ENCODE data around the gene DNAJC6. TPM values are rescaled to one million over a fixed set of nuclear protein-coding genes. Genes with fewer than 3 reads are reported as not detected.

Gene DNAJC6
- polyA plus RNA-seq, 12 donors, result 0.50 to 2.6 (median 1.1) TPM; not detected in 1

GRCh38 chr1:65292861-65293593 is 16.3 kb upstream of the DNAJC6 start:
- DNase-seq, result no peak

GRCh38 chr1:65297706-65298105 is 11.6 kb upstream of the DNAJC6 start:
- DNase-seq, result no peak

- no peak for DNase-seq
Measured at GRCh38 chr1:65299328-65299727, 10.0 kb upstream of the DNAJC6 start.

- no peak for DNase-seq
Measured at GRCh38 chr1:65308781-65309303, 501 bp upstream of the DNAJC6 start.

GRCh38 chr1:65310078-65310587 is 790 bp downstream of the DNAJC6 start:
- no peak for DNase-seq

- no peak for DNase-seq
Measured at GRCh38 chr1:65311760-65312159, 2.4 kb downstream of the DNAJC6 start.

GRCh38 chr1:65316233-65316632 is 6.9 kb downstream of the DNAJC6 start:
- no peak for DNase-seq

- DNase-seq, result no peak
Measured at GRCh38 chr1:65317866-65318653, 8.7 kb downstream of the DNAJC6 start.

- DNase-seq, result no peak
Measured at GRCh38 chr1:65319141-65319540, 9.8 kb downstream of the DNAJC6 start.

- DNase-seq, result no peak
Measured at GRCh38 chr1:65319754-65320153, 10.4 kb downstream of the DNAJC6 start.

- DNase-seq, result no peak
Measured at GRCh38 chr1:65321879-65322278, 12.5 kb downstream of the DNAJC6 start.

GRCh38 chr1:65323246-65323645 is 13.9 kb downstream of the DNAJC6 start:
- no peak for DNase-seq

GRCh38 chr1:65330021-65330420 is 20.7 kb downstream of the DNAJC6 start:
- no peak for DNase-seq

- no peak for DNase-seq
Measured at GRCh38 chr1:65330822-65331221, 21.5 kb downstream of the DNAJC6 start.

GRCh38 chr1:65332821-65333220 is 23.5 kb downstream of the DNAJC6 start:
- no peak for DNase-seq

GRCh38 chr1:65334081-65334480 is 24.7 kb downstream of the DNAJC6 start:
- DNase-seq, result no peak

- peak; percentile 4 for DNase-seq
Measured at GRCh38 chr1:65339866-65340468, 30.6 kb downstream of the DNAJC6 start.

GRCh38 chr1:65341381-65341780 is 32.0 kb downstream of the DNAJC6 start:
- DNase-seq, result no peak

GRCh38 chr1:65343286-65343685 is 33.9 kb downstream of the DNAJC6 start:
- DNase-seq, result no peak

GRCh38 chr1:65344171-65344814 is 35.0 kb downstream of the DNAJC6 start:
- no peak for DNase-seq

- no peak for DNase-seq
Measured at GRCh38 chr1:65346190-65346589, 36.8 kb downstream of the DNAJC6 start.

Measured in muscle of arm (tissue), 12 donors.